PC-3 (cell line): ENCODE data around the gene COQ3. TPM values are rescaled to one million over a fixed set of nuclear protein-coding genes. Genes with fewer than 3 reads are reported as not detected.

ENCODE experiments used
- ATAC-seq: fragments of 200-7000 bp; cut with Tn5 transposase; 2 replicates; pipeline ENCODE4 v1.9.1; 2020; ENCODE audit warnings: mild to moderate bottlenecking, moderate library complexity
- BruUV-seq: library from RNA; stranded (reverse); fragments of 400-500 nt; replicated peaks from 2 replicates; lab custom pipeline; 2021; lab: Mats Ljungman, UMichigan
- CTCF ChIA-PET: fragments of 300-600 bp; sonication (Branson Sonifier 250); formaldehyde crosslinking; loops from one replicate; lab custom pipeline; 2022; ENCODE audit warnings: antibody characterized with exemption; lab: Charles Lee
- POLR2A ChIA-PET: fragments of 300-600 bp; sonication (Branson Sonifier 250); formaldehyde crosslinking; loops from one replicate; lab custom pipeline; 2022; ENCODE audit warnings: antibody characterized with exemption; ENCODE audit not compliant: unreplicated experiment; lab: Charles Lee
- DNase-seq: peaks from one replicate; pipeline ENCODE4 v3.0.0-alpha.2; 2015
- H2AFZ ChIP-seq: fragments of 300-600 bp; sonication (generic); 2 replicates; pipeline ENCODE4 v1.6.0; 2016; ENCODE audit warnings: antibody characterized with exemption, low read length
- H3F3A ChIP-seq: fragments of 300-600 bp; sonication (generic); one replicate; pipeline ENCODE4 v1.6.0; 2017; ENCODE audit warnings: antibody characterized with exemption, low read length, control low read depth, mild to moderate bottlenecking; ENCODE audit not compliant: unreplicated experiment
- H3K27ac ChIP-seq: fragments of 300-600 bp; sonication (generic); 2 replicates; pipeline ENCODE4 v1.5.1; 2016; ENCODE audit warnings: mild to moderate bottlenecking, low read length
- H3K27me3 ChIP-seq: fragments of 300-600 bp; sonication (generic); 2 replicates; pipeline ENCODE4 v1.6.1; 2016; ENCODE audit warnings: low read length, mixed read lengths
- H3K36me3 ChIP-seq: fragments of 300-600 bp; sonication (generic); 2 replicates; pipeline ENCODE4 v1.6.1; 2016; ENCODE audit warnings: low read depth, mixed run types, low read length, mixed read lengths
- H3K4me1 ChIP-seq: fragments of 300-600 bp; sonication (generic); 2 replicates; pipeline ENCODE4 v1.5.1; 2016; ENCODE audit warnings: low read length; ENCODE audit not compliant: insufficient read depth
- H3K4me2 ChIP-seq: fragments of 300-600 bp; sonication (generic); 2 replicates; pipeline ENCODE4 v1.6.0; 2016; ENCODE audit warnings: low read length
- H3K4me3 ChIP-seq: fragments of 300-600 bp; sonication (generic); 2 replicates; pipeline ENCODE4 v1.5.1; 2016; ENCODE audit warnings: mild to moderate bottlenecking, low read length, mixed read lengths
- H3K79me2 ChIP-seq: fragments of 300-600 bp; sonication (generic); 2 replicates; pipeline ENCODE4 v1.6.1; 2017; ENCODE audit warnings: low read length, mixed read lengths
- H3K9ac ChIP-seq: fragments of 300-600 bp; sonication (generic); 2 replicates; pipeline ENCODE4 v1.6.0; 2016; ENCODE audit warnings: mild to moderate bottlenecking, low read length
- H3K9me2 ChIP-seq: fragments of 300-600 bp; sonication (generic); replicated peaks from 2 replicates; pipeline ENCODE4 v1.6.1; 2016; ENCODE audit warnings: mixed run types, low read length, mixed read lengths
- H3K9me3 ChIP-seq: fragments of 300-600 bp; sonication (generic); 2 replicates; pipeline ENCODE4 v1.6.1; 2016; ENCODE audit warnings: low read length, mixed read lengths
- H4K20me1 ChIP-seq: fragments of 300-600 bp; sonication (generic); 2 replicates; pipeline ENCODE4 v1.6.1; 2016; ENCODE audit warnings: low read length, mixed read lengths
- CTCF ChIP-seq: fragments of 300-600 bp; sonication (generic); conservative IDR thresholded peaks from 2 replicates; pipeline ENCODE4 v1.5.1; 2017; ENCODE audit warnings: antibody characterized with exemption, low read depth, mild to moderate bottlenecking, low read length
- EZH2 ChIP-seq: fragments of 300-600 bp; sonication (generic); IDR thresholded peaks from one replicate; pipeline ENCODE4 v1.6.1; 2017; ENCODE audit warnings: antibody characterized with exemption, mild to moderate bottlenecking, low read length; ENCODE audit not compliant: unreplicated experiment
- EZH2phosphoT487 ChIP-seq: fragments of 300-600 bp; sonication (generic); IDR thresholded peaks from 2 replicates; pipeline ENCODE4 v1.6.1; 2018; ENCODE audit warnings: mild to moderate bottlenecking, antibody characterized with exemption, low read length, borderline replicate concordance
- intact Hi-C: fragments of 100-400 bp; cut with micrococcal nuclease; formaldehyde crosslinking; loops from 2 replicates; pipeline ENCODE4 v1.9.0; 2023
- total RNA-seq: library from RNA; depleted of rRNA; stranded (reverse); fragments of >200 nt; gene quantifications from 2 replicates; pipeline ENCODE4 v1.2.3, GENCODE V29; 2014

The COQ3 gene
- total RNA-seq, 1 experiment from 2014 or later, result 15.6 TPM

GRCh38 chr6:99422912-99423311 lies 28.9 kb upstream of the COQ3 start:
- peaks cover 8% of the 10 kb centered on the region; the same call in 1 of the 2 replicates for H3K36me3 ChIP-seq
- ATAC-seq, result no peak
- no peak overlapping the region for H2AFZ ChIP-seq
- TF ChIP-seq EZH2 (no peak), CTCF (no peak), EZH2phosphoT487 (no peak)
- H3K9ac ChIP-seq, result no peak overlapping the region
- H3K79me2 ChIP-seq, result peaks cover 89% of the 10 kb centered on the region
- POLR2A ChIA-PET, result no interaction called here
- no peaks in the 10 kb centered on the region for H3F3A ChIP-seq
- no peaks in the 10 kb centered on the region for H3K9me3 ChIP-seq
- H3K4me1 ChIP-seq, result peaks cover 25% of the 10 kb centered on the region
- CTCF ChIA-PET, result no interaction called here
- H3K9me2 ChIP-seq, result no peaks in the 10 kb centered on the region
- peaks cover 44% of the 10 kb centered on the region for H4K20me1 ChIP-seq
- H3K27ac ChIP-seq, result no peak overlapping the region
- no peaks in the 10 kb centered on the region for H3K27me3 ChIP-seq
- BruUV-seq, result no TSS peak
- peak overlapping the region; percentile 90 for H3K4me2 ChIP-seq
- peak overlapping the region; percentile 82; the same call in 1 of the 2 replicates for H3K4me3 ChIP-seq
- intact Hi-C loops, result no loop called here
- DNase-seq, result no peak

GRCh38 chr6:99416892-99417767 lies 23.1 kb upstream of the COQ3 start:
- ChIA-PET CTCF (no interaction called here), POLR2A (interaction anchor here (0.7 kb wide), 1 partner anchor 21 kb away, joined by 5 read pairs; no protein-coding TSS in a partner anchor)
- DNase-seq (no peak), ATAC-seq (no peak)
- no peak overlapping the region for H2AFZ ChIP-seq
- H4K20me1 ChIP-seq, result peaks cover 33% of the 10 kb centered on the region
- H3K4me3 ChIP-seq, result no peak overlapping the region
- no peaks in the 10 kb centered on the region for H3K4me1 ChIP-seq
- no peaks in the 10 kb centered on the region for H3K9me3 ChIP-seq
- TF ChIP-seq CTCF (no peak), EZH2phosphoT487 (no peak), EZH2 (no peak)
- BruUV-seq, result no TSS peak
- H3K36me3 ChIP-seq, result peaks cover 12% of the 10 kb centered on the region; the same call in 1 of the 2 replicates
- no peak overlapping the region for H3K9ac ChIP-seq
- H3K27me3 ChIP-seq, result no peaks in the 10 kb centered on the region
- H3F3A ChIP-seq, result no peaks in the 10 kb centered on the region
- H3K9me2 ChIP-seq, result no peaks in the 10 kb centered on the region
- H3K27ac ChIP-seq, result no peak overlapping the region
- peaks cover 100% of the 10 kb centered on the region for H3K79me2 ChIP-seq
- H3K4me2 ChIP-seq, result no peak overlapping the region
- intact Hi-C loops, result no loop called here

GRCh38 chr6:99416226-99416625 lies 22.2 kb upstream of the COQ3 start:
- BruUV-seq, result no TSS peak
- Histone ChIP-seq H3F3A (no peaks in the 10 kb centered on the region), H3K9me2 (no peaks in the 10 kb centered on the region), H3K27me3 (no peaks in the 10 kb centered on the region), H3K27ac (no peak overlapping the region), H4K20me1 (peaks cover 24% of the 10 kb centered on the region), H2AFZ (no peak overlapping the region), H3K4me3 (no peak overlapping the region), H3K79me2 (peaks cover 92% of the 10 kb centered on the region), H3K36me3 (peaks cover 16% of the 10 kb centered on the region; the same call in 1 of the 2 replicates), H3K9ac (no peak overlapping the region), H3K9me3 (no peaks in the 10 kb centered on the region), H3K4me2 (no peak overlapping the region), H3K4me1 (no peaks in the 10 kb centered on the region)
- ATAC-seq, result no peak
- intact Hi-C loops, result no loop called here
- no peak for DNase-seq
- ChIA-PET CTCF (no interaction called here), POLR2A (no interaction called here)
- no peak for TF ChIP-seq EZH2phosphoT487
- no peak for TF ChIP-seq EZH2
- no peak for TF ChIP-seq CTCF
